Measurements from ENCODE around the gene SCAMP1.
A peak's percentile ranks its signal among the peaks of the same experiment; 100 is the strongest.
"Not testable (repeated sequence)": the region's sequence is repeated elsewhere in the genome, so short reads cannot be mapped to it uniquely, and the experiment has no call there.

Gene SCAMP1, protein sequence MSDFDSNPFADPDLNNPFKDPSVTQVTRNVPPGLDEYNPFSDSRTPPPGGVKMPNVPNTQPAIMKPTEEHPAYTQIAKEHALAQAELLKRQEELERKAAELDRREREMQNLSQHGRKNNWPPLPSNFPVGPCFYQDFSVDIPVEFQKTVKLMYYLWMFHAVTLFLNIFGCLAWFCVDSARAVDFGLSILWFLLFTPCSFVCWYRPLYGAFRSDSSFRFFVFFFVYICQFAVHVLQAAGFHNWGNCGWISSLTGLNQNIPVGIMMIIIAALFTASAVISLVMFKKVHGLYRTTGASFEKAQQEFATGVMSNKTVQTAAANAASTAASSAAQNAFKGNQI

DNA sequence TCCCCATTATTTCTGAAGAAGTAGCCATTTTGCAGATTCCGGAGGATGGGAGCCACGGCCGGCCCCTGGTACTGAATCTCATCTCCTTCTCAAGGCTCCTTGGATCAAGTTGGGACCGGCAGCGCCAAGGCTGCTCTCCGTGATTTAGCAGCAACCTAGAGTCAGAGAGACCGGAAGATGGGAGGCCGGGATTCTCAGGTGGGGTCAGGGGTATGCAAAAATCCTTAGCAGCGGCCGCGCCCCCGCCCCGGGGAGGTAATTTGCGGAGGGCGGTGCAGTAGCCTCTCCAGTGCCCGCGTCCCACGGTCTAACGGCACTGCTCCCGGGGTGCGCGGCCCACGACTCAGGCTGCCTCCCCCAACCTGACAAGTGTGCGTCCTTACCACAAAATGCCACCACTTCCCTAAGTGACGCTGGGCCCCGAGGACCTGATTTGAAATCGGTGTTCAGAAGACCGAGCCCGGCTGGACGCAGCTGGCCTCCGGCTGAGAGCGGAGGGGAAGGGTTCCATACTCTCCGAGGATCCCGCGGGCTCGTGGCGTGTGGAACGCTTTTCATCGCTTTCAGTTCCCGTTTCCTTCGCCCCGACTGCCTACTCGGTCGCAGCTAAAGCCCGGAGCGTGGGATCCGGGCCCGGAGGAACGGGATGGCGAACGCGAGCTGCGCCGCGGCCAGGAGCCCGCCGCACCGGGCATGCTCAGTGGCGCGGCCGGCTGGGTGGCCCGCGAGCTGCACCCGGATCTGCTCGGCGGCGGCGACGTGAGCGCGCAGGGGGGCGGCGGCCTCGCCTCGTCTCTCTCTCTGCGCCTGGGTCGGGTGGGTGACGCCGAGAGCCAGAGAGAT lies at the start of gene SCAMP1:
TSS of gene SCAMP1 (plus strand) at position 787 of the 843 bp plus-strand sequence. CDS start at position 842, 55 bp downstream.
- peak; percentile 85 for DNase-seq (ENCODE audit: low read depth)

DNA sequence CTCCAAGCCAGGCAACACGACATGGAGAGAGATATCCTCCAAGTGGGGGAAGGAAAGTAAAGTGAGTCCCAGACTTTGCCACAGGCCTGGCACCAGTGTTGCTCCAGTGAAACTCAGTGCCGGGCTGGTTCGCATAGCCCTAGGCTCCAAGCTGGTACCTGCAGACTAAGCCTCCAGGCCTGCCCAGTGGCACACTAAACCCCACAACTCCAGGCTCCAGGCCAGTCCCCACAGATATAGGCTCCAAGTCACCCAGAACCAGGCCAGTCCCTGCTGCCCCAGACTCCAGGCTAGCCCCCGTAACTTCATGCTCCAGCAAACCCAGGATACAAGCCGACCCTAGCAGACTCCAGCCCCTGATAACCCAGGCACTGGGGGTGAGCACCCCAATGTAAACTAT lies 42.9 kb upstream of the SCAMP1 start:
- DNase-seq (ENCODE audit: low read depth) = no peak

DNA sequence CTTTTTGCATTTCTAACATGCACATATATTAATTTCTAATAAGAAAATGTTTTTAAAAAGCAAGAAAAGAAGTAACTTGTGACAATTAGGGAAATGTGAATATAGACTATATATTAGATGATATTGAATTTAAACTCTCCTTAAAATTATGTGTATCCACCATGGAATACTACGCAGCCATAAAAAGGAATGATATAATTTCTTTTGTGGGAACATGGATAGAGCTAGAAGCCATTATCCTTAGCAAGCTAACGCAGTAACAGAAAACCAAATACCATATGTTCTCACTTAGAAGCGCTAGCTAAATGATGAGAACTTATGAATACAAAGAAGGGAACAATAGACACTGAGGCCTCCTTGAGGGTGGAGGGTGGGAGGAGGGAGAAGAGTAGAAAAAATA lies 42.1 kb upstream of the SCAMP1 start:
- no peak for DNase-seq (ENCODE audit: low read depth)

DNA sequence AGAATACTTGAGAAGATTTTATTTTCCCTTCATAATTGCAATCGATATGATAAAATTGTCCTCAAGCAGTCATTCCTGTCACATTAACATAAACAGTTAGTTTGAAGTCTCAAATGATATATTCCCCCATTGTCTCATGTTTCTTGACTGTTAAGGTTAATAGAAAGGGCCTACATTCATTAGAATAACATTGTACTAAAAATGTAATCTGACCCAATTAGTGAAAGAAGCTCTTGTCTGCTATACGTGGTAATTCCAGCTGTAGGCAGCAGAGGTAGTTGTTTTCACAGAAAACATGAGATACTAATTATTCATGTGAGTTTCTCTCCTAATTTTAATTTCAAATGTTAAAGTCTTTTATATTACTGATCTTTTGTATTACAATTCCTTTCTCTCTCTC lies 40.0 kb upstream of the SCAMP1 start:
- no peak for DNase-seq (ENCODE audit: low read depth)

DNA sequence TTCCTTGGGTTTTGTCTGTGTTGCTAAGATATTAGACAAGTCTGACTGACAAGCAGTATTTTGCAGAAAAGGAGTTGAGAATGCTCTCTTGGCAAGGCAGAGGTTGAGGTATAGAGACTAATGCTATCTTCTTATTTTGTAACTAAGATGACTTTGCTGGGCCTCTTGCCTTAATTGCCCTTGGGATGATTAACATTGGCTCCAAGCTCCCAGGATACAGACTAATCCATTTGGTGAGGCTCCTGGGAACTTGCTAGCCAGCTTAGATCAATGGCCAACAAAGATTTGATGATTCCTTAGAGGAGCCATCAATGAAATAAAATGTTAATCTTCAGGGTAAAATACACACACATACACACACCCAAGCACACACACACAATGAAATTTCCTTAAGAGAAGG lies 37.2 kb upstream of the SCAMP1 start:
- DNase-seq (ENCODE audit: low read depth) = no peak

DNA sequence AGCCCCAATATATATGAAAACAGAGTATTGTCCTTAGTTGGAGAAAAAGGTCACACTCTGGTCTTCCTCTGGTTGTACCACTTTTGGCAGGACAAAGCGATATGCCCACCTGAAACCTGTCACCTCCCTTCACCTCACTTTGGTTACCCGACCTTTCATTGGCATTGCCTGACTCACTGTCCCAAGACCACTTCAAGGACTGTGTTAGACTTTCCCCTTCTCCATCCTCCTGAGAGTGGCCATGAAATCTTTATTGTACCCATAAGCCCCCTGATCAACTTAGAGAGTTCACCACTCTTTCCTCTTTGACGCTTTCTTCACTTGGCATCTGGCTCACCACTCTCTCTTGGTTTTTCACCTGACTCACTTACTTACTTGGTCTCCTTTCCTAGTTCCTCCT lies 33.5 kb upstream of the SCAMP1 start:
- DNase-seq (ENCODE audit: low read depth) = no peak

DNA sequence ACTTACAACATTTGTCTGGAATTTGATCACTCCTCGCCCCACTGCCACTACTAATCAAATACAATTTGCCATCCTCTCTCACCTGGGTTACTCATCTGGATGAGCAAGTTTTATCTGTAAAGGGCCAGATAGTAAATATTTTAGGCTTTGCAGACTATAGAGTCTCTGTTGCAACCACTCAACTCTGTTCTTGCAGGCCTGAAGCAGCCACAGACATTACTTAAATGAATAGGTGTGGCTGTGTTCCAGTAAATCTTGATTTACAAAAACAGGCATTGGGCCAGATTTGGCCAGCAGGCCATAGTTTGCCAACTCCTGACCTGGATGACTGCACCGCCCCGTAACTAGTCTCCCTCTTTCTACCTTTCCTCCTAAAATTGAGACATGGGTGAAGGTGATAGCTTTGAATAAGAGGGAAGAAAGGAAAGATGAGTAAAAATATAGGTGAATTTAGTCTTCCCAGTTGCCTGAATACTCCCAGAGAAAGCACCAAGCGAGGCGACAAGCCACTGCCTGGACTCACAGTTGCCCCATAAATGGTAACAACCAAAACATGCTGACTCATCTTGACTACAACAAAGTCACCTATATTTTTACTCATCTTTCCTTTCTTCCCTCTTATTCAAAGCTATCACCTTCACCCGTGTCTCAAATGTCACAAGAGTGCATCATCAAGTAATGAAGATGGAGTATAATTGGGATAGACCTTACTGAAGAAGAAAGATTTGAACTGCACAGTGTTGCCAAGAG lies 32.5 kb upstream of the SCAMP1 start:
- no peak for DNase-seq (ENCODE audit: low read depth)

DNA sequence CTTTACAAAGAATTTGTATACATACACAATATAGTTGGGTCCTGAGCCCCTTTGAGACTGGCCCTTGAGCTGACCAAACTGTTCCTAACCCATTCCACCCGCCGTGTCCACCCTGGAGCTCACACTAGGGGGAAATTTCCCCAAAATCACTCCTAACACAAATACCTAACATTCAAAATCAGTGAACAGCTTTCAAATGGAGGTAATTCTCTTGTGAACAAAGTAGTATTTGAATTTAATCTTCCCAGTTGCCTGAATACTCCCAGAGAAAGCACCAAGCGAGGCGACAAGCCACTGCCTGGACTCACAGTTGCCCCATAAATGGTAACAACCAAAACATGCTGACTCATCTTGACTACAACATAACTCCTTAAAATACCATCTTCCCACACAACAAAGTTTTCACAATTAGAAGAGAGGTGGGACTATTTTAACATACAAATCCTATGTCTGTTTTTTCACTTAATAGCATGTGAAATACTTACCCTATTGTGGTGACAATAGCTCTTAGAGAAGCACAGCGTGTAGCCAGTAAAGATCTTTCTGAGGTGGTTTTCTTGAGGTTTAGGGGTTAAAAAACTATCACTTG lies 31.7 kb upstream of the SCAMP1 start:
- DNase-seq (ENCODE audit: low read depth) = no peak

DNA sequence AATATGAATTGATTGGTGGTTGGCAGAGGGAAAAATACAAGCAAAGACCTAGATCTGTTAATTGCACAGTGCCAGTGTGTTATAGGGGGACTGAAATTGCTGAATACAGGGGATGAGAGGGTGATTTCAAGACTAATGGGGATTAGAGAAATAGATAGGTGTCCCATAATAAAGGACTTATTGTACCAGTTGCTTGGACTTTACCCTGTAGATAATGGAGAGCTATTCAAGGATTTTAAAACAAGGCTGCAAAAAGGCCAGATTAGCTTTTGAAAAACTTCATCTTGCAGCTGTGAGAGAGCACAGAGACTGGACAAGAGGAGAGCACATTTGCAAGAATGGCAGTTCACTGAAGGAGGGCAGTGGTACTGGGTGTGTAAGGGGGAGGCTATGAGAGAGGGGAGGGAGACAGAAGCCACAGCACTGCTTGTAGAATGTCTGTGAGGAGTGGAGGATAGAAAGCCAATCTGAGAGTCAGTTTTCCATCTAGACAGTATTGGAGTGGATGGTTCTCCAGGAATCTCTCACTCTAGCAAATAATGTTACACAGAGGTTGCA lies 28.8 kb upstream of the SCAMP1 start:
- no peak for DNase-seq (ENCODE audit: low read depth)

DNA sequence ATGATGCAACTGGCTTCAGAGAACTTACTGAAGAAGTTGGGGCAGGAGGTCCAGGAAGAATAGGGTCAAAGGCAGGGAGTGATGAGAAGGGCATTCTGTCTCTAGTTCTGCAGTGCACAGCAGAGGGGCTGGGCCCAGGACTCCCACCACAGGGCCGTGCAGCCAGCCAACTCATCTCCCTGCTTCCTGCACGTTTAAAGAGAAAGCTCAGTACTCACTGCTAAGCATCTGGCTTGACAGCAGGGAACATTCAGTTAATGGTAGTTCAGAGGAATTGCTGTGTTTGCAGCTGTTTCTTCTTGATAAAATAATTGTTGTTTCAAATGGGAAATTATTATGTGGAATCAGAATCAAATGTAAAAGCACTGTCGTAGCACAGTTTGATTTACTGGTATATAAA lies 25.6 kb upstream of the SCAMP1 start:
- DNase-seq (ENCODE audit: low read depth) = no peak

DNA sequence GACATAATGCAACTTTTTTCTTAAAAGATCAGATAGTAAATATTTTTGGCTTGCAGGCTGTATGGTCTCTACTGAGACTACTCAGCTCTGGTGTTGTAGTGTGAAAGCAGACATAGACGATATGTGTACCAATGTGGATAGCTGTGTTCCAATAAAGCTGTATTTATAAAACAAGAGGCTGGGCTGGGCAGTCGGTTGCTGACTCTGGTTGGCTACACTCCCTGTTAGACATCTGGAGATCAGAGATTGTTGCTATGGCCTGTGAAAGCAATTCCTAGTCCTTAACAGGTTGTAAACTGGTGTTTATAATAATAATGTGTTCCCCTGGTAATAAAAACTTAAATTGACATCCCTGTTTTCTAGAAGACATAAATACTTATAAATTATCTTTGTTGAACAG lies 24.4 kb upstream of the SCAMP1 start:
- no peak for DNase-seq (ENCODE audit: low read depth)

DNA sequence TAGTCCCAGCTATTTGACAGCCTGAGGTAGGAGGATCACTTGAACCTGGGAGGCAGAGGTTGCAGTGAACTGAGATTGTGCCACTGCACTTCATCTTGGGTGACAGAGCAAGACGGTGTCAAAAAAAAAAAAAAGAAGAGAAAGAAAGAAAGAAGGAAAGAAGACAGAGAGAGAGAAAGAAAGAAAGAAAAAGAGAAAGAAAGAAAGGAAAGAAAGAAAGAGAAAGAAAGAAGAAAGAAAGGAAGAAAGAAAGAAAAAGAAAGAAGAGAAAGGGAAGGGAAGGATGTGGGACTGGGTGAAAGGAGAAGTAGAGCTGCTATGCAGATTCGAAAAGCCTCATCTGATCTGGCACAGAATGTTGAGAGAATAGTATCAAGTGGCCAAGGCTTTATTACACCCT lies 23.7 kb upstream of the SCAMP1 start:
- no peak for DNase-seq (ENCODE audit: low read depth)

DNA sequence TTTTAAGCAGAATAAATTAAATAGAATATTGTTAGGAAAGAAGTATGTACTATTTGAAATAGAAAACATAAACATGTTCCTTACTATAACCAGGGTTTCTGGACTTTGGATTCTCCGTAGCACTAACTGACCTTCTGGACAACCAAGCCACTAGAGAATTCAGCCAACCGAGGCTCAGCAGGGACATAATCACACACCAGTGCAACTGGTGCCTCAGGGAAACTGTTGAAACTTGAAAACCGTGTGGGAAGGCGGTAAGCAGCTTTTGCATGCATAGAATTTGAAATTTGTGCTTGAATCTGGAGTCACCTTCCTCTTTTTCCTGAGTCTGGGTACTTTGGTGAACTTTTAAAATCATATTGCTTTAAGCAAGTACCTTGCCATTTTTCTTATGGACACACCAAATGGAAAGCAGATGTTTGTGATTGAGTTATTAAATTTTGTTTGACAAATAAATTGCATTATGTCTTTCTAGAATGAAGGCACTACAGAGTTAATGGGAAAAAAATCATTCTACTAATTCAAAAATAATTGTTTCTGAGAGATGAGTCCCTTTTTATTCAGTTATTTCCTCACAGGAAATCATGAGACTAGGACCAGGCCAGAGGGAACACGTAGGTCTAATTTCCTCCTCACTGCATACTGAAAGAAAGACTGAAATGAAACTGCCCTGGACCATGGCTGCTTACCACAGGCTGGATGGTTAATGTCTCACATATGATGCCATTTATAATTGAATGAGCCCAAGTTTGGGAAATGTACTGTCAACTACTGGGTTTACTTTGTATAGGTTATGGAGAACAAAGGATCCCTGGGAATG lies 20.6 kb upstream of the SCAMP1 start:
- DNase-seq (ENCODE audit: low read depth) = no peak

DNA sequence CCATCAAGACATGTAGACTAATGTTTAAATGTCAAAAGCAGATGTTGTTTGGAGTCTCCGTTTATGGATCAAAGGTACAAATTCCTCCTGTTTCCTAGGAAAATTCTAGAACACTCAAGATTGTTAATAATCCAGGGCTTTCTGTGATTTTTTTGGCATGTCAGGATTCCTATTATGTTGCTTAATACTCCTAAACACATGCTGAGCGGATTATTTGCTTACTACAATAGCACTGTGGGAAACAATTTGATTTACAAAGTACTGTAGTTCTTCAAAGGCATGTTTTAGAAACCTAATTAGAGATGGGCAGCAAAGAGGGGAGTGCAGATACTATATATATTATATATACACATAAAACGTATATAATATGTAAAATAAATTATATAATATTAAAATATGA lies 19.0 kb upstream of the SCAMP1 start:
- DNase-seq (ENCODE audit: low read depth) = no peak

DNA sequence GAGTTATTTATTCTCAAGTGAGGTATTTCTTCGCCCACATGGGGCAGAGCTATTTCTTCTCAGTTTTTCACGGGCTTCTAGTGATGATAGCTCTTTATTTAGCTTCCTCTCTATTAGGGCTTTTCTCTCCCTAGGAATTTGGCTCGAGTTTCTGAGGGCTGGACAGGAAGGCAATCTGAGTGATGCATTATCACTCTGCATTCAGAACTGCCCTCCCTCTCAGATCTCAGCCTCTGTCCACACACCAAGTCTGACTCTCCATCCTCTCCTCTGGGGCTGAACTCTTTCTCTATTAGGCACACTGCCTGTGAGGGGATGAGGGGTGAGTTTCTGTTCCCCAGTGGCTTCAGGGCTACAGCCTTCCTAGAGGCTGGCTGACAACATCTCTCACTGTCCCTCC lies 14.9 kb upstream of the SCAMP1 start:
- no peak for DNase-seq (ENCODE audit: low read depth)

DNA sequence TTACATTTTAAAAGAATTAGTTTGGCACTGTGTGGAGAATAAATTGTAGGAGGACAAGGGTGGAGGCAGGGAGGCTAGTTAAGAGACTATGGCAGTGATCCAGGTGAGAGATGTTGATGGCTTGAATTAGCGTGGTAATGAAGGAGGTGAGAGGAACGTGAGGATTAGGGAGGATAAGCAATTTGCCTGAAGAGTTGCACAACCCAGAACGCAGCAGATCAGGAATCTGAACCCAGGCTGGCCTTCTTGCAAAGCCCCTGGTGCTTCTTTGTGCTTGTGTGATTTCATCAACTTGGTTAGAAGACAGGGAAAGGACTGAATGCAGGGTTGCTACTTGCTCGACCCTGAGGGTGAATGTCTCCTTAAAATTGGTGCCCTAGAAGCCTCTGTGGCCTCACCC lies 6.9 kb upstream of the SCAMP1 start:
- no peak for DNase-seq (ENCODE audit: low read depth)

DNA sequence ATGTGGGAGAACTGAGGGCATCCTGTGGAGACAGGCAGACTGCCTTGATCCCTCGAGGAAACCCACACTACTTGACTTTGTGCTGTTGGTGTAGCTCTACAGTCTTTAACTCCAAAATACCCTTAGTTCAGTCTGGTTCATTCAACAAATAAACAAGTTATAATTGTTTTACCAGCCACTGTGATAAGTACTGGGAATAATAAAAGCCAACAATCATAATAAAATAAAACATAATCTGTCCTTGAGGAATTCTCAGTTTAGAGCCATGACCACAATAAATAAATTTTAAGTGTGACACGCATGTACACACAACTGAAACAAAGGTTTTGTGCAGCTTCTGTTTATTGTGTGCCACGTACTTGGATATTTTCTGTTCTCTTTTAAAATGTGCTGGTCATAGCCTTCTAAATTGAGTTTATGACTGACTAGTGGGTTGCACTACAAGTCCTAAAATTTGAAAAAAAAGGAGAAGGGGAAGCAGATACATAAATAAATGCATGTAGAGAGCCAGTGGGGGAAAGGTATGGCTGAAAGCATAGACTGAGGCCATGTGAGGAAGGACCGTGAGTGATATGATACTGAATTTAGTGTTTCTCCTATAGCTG lies 6.2 kb upstream of the SCAMP1 start:
- no peak for DNase-seq (ENCODE audit: low read depth)

DNA sequence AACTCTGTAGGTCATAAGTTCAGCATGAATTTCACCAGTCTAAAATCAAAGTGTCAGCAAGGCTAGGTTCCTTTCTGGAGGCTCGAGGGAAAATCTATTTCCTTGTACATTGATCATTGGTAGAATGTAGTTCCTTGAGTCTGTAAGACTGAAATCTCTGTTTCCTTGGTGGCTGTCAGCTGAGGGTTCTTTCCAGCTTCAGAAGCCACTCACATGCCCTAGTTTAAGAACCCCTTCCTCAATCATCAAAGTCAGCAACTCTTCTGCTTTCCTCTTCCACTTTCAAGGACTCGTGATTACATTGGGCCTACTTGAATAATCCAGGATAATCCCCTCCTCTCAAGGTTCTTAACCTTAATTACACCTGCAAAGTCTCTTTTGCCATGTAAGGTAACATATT lies 4.9 kb upstream of the SCAMP1 start:
- no peak for DNase-seq (ENCODE audit: low read depth)

DNA sequence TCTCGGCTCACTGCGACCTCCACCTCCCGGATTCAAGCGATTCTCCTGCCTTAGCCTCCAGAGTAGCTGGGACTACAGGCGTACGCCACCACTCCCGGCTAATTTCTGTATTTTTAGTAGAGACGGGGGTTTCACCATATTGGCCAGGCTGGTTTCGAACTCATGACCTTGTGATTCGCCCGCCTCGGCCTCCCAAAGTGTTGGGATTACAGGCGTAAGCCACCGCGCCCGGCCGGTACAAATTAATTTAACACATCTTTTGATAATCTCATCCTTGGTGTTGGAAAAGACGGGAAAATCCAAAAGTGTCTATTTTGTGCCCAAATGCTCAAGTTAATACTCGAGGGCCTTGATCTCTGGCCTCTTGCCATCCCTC lies 974 bp upstream of the SCAMP1 start:
- not testable (repeated sequence) for DNase-seq (ENCODE audit: low read depth)

DNA sequence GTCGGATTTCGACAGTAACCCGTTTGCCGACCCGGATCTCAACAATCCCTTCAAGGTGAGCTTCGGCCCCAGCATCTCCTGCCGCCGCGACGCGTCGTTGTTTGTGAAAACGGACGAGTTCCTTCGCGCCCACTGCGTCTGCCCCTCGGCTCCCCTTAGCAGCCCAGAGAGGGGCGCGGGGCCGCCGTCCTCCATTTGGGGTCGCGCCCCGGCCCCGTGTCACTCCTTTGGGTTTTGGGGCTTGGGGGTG lies 182 bp downstream of the SCAMP1 start:
- DNase-seq (ENCODE audit: low read depth) = no peak

Measured in activated T-helper 1 cell treated with Interleukin-2 at 50 U/mL for 16 hours (primary cell).